ENCODE results near the gene SEC22A. TPM values are rescaled to one million over a fixed set of nuclear protein-coding genes. Genes with fewer than 3 reads are reported as not detected.

Gene SEC22A
- total RNA-seq, 1 donor from 2014 or later: 26.9 TPM

DNA sequence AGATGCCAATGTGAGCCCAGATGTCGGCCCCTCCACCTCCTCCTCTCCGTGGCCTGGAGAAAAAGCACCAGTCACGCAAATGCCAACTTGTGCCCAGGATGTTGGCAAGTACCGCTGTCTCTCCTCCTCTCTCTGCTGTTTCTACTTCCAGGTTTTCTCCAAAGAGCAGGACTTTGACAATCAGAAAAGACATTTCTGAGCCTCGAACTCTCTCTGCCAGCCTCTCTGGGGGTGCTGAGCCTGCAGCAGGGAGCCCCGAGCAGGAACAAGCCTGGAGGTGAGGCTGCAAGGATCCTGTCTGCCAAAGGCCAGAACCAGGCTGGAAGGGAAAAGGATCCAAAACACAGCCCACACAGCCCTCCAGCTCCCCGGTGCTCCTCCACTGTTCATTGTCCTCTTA lies 89.7 kb downstream of the SEC22A start:
- no peak for TF ChIP-seq CTCF (IDR thresholded peaks at IDR 0.05; ENCODE audit: insufficient read depth, low read length, poor library complexity, severe bottlenecking)
- DNase-seq (ENCODE audit: low read depth): no peak
- no peak overlapping the region for H3K4me3 ChIP-seq (ENCODE audit: low read depth, low read length)
- peaks cover 10% of the 10 kb centered on the region for H3K27me3 ChIP-seq (ENCODE audit: control insufficient read depth, insufficient read depth, low read length)
- H3K36me3 ChIP-seq (ENCODE audit: control insufficient read depth, insufficient read depth, low read length): no peaks in the 10 kb centered on the region

DNA sequence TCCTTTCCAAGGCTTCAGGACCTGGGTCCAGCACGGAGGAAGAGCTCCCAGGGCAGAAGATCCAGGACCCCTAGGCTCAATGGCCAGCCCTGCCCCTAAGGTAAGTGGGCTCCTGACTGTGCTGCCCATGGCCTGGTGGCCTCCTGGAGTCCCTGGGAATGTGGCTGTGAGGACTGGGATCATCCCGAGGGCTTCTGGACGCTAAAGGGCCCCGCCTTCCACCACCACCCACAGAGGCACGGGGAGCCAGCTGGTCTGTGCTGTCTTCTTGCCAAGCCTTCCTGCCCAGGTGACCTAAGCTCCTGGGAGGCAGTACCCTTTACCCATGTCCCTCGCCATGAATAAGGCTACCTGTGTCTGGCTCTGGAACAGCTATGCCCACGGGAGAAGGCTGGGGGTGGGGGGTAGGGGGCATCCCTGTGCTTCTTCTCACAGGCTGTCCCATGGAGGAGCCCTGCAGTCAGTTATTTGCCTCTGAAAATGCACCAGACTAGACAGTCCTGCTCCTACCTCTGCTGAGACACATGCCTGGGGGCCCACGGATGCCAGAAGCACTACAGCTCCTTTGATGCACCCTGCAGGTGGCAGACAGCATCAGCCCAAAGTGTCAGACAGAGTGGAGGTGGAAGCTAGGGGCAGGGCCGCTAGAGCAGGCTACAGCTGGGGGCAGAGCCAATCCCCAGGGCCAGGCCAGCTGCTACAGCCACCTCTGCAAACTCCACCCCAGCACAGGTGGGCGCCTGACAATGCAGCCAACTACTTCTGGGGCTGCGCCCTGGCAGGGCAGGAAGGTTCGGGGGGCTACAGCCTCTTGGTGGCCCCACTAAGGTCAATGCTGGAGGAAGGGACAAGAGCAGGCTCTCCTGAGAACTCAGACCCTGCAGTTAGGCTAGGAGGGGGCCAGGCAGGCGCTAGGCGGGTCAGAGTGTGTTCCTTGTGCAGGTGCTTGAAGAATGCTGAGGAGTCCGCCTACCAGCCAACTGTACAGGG lies 90.9 kb downstream of the SEC22A start:
- H3K27me3 ChIP-seq (ENCODE audit: control insufficient read depth, insufficient read depth, low read length): peaks cover 13% of the 10 kb centered on the region
- DNase-seq (ENCODE audit: low read depth): no peak
- no peak overlapping the region for H3K4me3 ChIP-seq (ENCODE audit: low read depth, low read length)
- no peak for TF ChIP-seq CTCF (IDR thresholded peaks at IDR 0.05; ENCODE audit: insufficient read depth, low read length, poor library complexity, severe bottlenecking)
- no peaks in the 10 kb centered on the region for H3K36me3 ChIP-seq (ENCODE audit: control insufficient read depth, insufficient read depth, low read length)

GRCh38 chr3:123294296-123294938 lies 92.7 kb downstream of the SEC22A start:
- peaks cover 13% of the 10 kb centered on the region for H3K27me3 ChIP-seq (ENCODE audit: control insufficient read depth, insufficient read depth, low read length)
- no peaks in the 10 kb centered on the region for H3K36me3 ChIP-seq (ENCODE audit: control insufficient read depth, insufficient read depth, low read length)
- no peak overlapping the region for H3K4me3 ChIP-seq (ENCODE audit: low read depth, low read length)
- DNase-seq (ENCODE audit: low read depth): no peak
- TF ChIP-seq CTCF (IDR thresholded peaks at IDR 0.05; ENCODE audit: insufficient read depth, low read length, poor library complexity, severe bottlenecking): no peak

DNA sequence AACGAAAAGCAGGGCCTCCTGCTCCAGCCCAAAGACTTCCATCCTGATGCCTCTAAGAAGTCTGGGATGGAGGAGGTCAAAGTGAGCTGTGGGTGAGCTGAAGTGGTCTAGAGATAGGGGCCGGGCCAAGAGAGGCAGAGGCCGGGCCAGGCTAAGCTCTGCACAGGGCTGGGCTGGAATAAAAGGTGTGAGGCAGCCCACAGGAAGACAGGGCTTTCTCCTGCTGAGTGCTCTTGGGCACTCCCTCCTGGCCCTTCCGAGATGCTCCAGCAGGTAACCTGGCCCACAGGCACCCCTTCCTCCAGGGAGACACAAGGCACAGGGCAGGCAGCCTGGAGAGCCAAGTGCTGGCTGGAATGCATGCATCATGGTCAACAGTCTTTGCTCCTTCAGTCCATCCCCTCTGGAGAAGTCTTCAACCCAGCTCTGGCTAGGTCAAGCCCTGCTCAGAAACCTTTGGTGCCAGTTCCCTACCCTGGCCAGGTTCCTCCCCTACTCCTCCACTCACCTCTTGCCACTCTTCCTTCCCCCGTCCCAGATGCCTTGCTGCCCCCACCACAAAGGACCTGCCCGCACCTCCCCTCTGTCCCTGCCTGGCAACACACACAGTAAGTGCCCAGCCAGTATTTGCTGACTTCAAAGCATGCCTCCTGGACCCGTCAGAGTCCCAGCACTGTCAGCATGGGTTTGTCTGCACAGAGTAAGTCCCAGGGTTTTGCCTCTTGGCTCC lies 93.6 kb downstream of the SEC22A start:
- DNase-seq (ENCODE audit: low read depth): no peak
- no peaks in the 10 kb centered on the region for H3K36me3 ChIP-seq (ENCODE audit: control insufficient read depth, insufficient read depth, low read length)
- peaks cover 16% of the 10 kb centered on the region for H3K27me3 ChIP-seq (ENCODE audit: control insufficient read depth, insufficient read depth, low read length)
- H3K4me3 ChIP-seq (ENCODE audit: low read depth, low read length): no peak overlapping the region
- no peak for TF ChIP-seq CTCF (IDR thresholded peaks at IDR 0.05; ENCODE audit: insufficient read depth, low read length, poor library complexity, severe bottlenecking)

GRCh38 chr3:123295901-123296250 lies 94.1 kb downstream of the SEC22A start:
- H3K4me3 ChIP-seq (ENCODE audit: low read depth, low read length): no peak overlapping the region
- H3K36me3 ChIP-seq (ENCODE audit: control insufficient read depth, insufficient read depth, low read length): no peaks in the 10 kb centered on the region
- peaks cover 16% of the 10 kb centered on the region for H3K27me3 ChIP-seq (ENCODE audit: control insufficient read depth, insufficient read depth, low read length)
- TF ChIP-seq CTCF (IDR thresholded peaks at IDR 0.05; ENCODE audit: insufficient read depth, low read length, poor library complexity, severe bottlenecking): no peak
- no peak for DNase-seq (ENCODE audit: low read depth)

All from kidney epithelial cell (primary cell).